HG03139 (cell line): ENCODE measurements around the gene MC2R.
"Not testable (repeated sequence)": the region's sequence is repeated elsewhere in the genome, so short reads cannot be mapped to it uniquely, and the experiment has no call there.

Experiments used
- ATAC-seq: cut with Tn5 transposase; IDR thresholded peaks from one replicate; pipeline ENCODE4 v1.9.1; 2021; ENCODE audit not compliant: unreplicated experiment

MC2R gene

GRCh38 chr18:13894531-13894930 is 20.8 kb downstream of the MC2R start:
- ATAC-seq = no peak

GRCh38 chr18:13893418-13893760 is 21.9 kb downstream of the MC2R start:
- ATAC-seq = peak; percentile 96

GRCh38 chr18:13892098-13892497 is 23.2 kb downstream of the MC2R start:
- ATAC-seq = no peak

- ATAC-seq = no peak
These were observed 24.5 kb downstream of the MC2R start for GRCh38 chr18:13890761-13891361.

GRCh38 chr18:13889671-13890070 is 25.7 kb downstream of the MC2R start:
- ATAC-seq = no peak

GRCh38 chr18:13888191-13888716 is 27.1 kb downstream of the MC2R start:
- ATAC-seq = no peak

- ATAC-seq = no peak
These were observed 30.3 kb downstream of the MC2R start for GRCh38 chr18:13885009-13885408.

GRCh38 chr18:13879937-13880336 is 35.4 kb downstream of the MC2R start:
- no peak for ATAC-seq

GRCh38 chr18:13879492-13879891 is 35.8 kb downstream of the MC2R start:
- ATAC-seq = no peak

GRCh38 chr18:13878857-13879256 is 36.5 kb downstream of the MC2R start:
- ATAC-seq = no peak

- no peak for ATAC-seq
These were observed 38.2 kb downstream of the MC2R start for GRCh38 chr18:13877157-13877556.

- ATAC-seq = no peak
These were observed 40.8 kb downstream of the MC2R start for GRCh38 chr18:13874558-13874957.

- no peak for ATAC-seq
These were observed 42.4 kb downstream of the MC2R start for GRCh38 chr18:13872932-13873331.

- no peak for ATAC-seq
These were observed 43.0 kb downstream of the MC2R start for GRCh38 chr18:13872373-13872772.

GRCh38 chr18:13871701-13872100 is 43.6 kb downstream of the MC2R start:
- no peak for ATAC-seq

GRCh38 chr18:13868501-13869271 is 46.6 kb downstream of the MC2R start:
- ATAC-seq = no peak

- not testable (repeated sequence) for ATAC-seq
These were observed 52.4 kb downstream of the MC2R start for GRCh38 chr18:13862898-13863297.

GRCh38 chr18:13849791-13850190 is 65.5 kb downstream of the MC2R start:
- no peak for ATAC-seq

GRCh38 chr18:13836559-13836958 is 78.8 kb downstream of the MC2R start:
- no peak for ATAC-seq

GRCh38 chr18:13835202-13835601 is 80.1 kb downstream of the MC2R start:
- ATAC-seq = no peak

GRCh38 chr18:13834496-13835015 is 80.8 kb downstream of the MC2R start:
- no peak for ATAC-seq
